A549 treated with GW870086 at 1 μM for 4 hours (cell line): ENCODE measurements around the gene RPP30. TPM values are rescaled to one million over a fixed set of nuclear protein-coding genes. Genes with fewer than 3 reads are reported as not detected.

Experiments used
- total RNA-seq: library from RNA; stranded (reverse); fragments of 200-300 nt; extraction: Qiagen RNA extraction; gene quantifications from 5 replicates; pipeline ENCODE4 v1.2.3, GENCODE V29; 2022; ENCODE audit warnings: low read depth

The RPP30 gene
- 45.4 to 54.5 TPM (median 52.6 TPM) in 5 replicates for total RNA-seq

GRCh38 chr10:90871766-90872647 is at the start of gene RPP30:
TSS of gene RPP30 (plus strand) at chr10:90871974. CDS start at chr10:90871987, 13 bp downstream.

GRCh38 chr10:90857635-90858460 is 13.9 kb upstream of the RPP30 start, which contains the start of gene HTR7:
TSS of gene HTR7 (minus strand) at chr10:90858039. CDS start at chr10:90857671, 368 bp downstream.

GRCh38 chr10:90920986-90921666 is 49.4 kb downstream of the RPP30 start, which contains the start of gene ANKRD1:
TSS of gene ANKRD1 (minus strand) at chr10:90921087. CDS start at chr10:90921027, 60 bp downstream.

Other genes starting within 250 kb of the RPP30 start
- gene HTR7, start 13.9 kb upstream of the RPP30 start, total RNA-seq, result 0.09 to 0.15 TPM (median 0.13 TPM) in 4 of 5 replicates, not detected in the other
- 14.1 to 25.2 TPM (median 21.8 TPM) in 5 replicates for gene ANKRD1, start 49.1 kb downstream of the RPP30 start, total RNA-seq